Naive thymus-derived CD4-positive, alpha-beta T cell (primary cell): ENCODE measurements around the gene SATB2. TPM values are rescaled to one million over a fixed set of nuclear protein-coding genes. Genes with fewer than 3 reads are reported as not detected.

Experiments
- ATAC-seq: fragments of 150-1000 bp; cut with Tn5 transposase; 2 replicates; pipeline ENCODE4 v1.10.0; 2021; ENCODE audit warnings: mild to moderate bottlenecking, moderate library complexity
- CTCF ChIA-PET: fragments of 350-600 bp; sonication (Branson Sonifier 250); formaldehyde crosslinking; loops from one replicate; lab custom pipeline; 2021; ENCODE audit warnings: antibody characterized with exemption; lab: Charles Lee
- POLR2A ChIA-PET: fragments of 350-600 bp; sonication (Branson Sonifier 250); formaldehyde crosslinking; loops from one replicate; lab custom pipeline; 2021; ENCODE audit warnings: antibody characterized with exemption, inconsistent platforms; lab: Charles Lee
- DNase-seq, 9 donors: peaks; one replicate each; pipeline versions ENCODE4 v3.0.0 to v3.0.0-alpha.2; 2020 to 2022; ENCODE audit warnings: mixed read lengths in 1 of 9
- H3K27ac ChIP-seq: one replicate; pipeline ENCODE4 v1.7.0; 2013; ENCODE audit warnings: mild to moderate bottlenecking, low read depth, low read length, moderate library complexity
- H3K27me3 ChIP-seq, 2 donors: one replicate each; pipeline ENCODE4 v1.7.0; 2013; ENCODE audit warnings: low read length in 2 of 2, mild to moderate bottlenecking in 2 of 2, moderate library complexity in 2 of 2; ENCODE audit not compliant: control insufficient read depth in 2 of 2, insufficient read depth in 2 of 2
- H3K36me3 ChIP-seq, 3 experiments: 1 replicate in 2 of 3; 2 replicates in 1 of 3; pipeline ENCODE4 v1.7.0; 2013; ENCODE audit warnings: low read length in 3 of 3, mild to moderate bottlenecking in 3 of 3, moderate library complexity in 1 of 3; ENCODE audit not compliant: insufficient read depth in 3 of 3, control insufficient read depth in 2 of 3
- H3K4me1 ChIP-seq, 2 donors: one replicate each; pipeline ENCODE4 v1.7.0; 2013; ENCODE audit warnings: low read length in 2 of 2, mild to moderate bottlenecking in 2 of 2, moderate library complexity in 1 of 2; ENCODE audit not compliant: control insufficient read depth in 2 of 2, insufficient read depth in 2 of 2
- H3K4me3 ChIP-seq: 2 replicates; pipeline ENCODE4 v1.7.0; 2013; ENCODE audit warnings: mild to moderate bottlenecking, low read length
- H3K9me3 ChIP-seq, 3 experiments: 1 replicate in 2 of 3; 2 replicates in 1 of 3; pipeline ENCODE4 v1.7.0; 2013; ENCODE audit warnings: low read length in 3 of 3; ENCODE audit not compliant: control insufficient read depth in 2 of 3
- H3K27ac Mint-ChIP-seq, 9 donors: one replicate each; pipeline ENCODE4 v1.8.0; 2020 to 2022; ENCODE audit warnings: mixed read lengths in 9 of 9, mild to moderate bottlenecking in 8 of 9, moderate library complexity in 5 of 9, inconsistent platforms in 2 of 9
- H3K27me3 Mint-ChIP-seq, 5 donors: one replicate each; pipeline ENCODE4 v1.8.0; 2021 to 2022; ENCODE audit warnings: mixed read lengths in 5 of 5, mild to moderate bottlenecking in 1 of 5
- H3K36me3 Mint-ChIP-seq, 5 donors: one replicate each; pipeline ENCODE4 v1.8.0; 2020 to 2022; ENCODE audit warnings: mixed read lengths in 5 of 5, mild to moderate bottlenecking in 3 of 5, inconsistent platforms in 1 of 5
- H3K4me1 Mint-ChIP-seq, 7 donors: one replicate each; pipeline ENCODE4 v1.8.0; 2020 to 2022; ENCODE audit warnings: mixed read lengths in 7 of 7, mild to moderate bottlenecking in 3 of 7, inconsistent platforms in 1 of 7
- H3K4me3 Mint-ChIP-seq, 10 donors: one replicate each; pipeline ENCODE4 v1.8.0; 2020 to 2022; ENCODE audit warnings: mild to moderate bottlenecking in 10 of 10, mixed read lengths in 10 of 10, moderate library complexity in 6 of 10, inconsistent platforms in 2 of 10
- H3K9me3 Mint-ChIP-seq, 11 donors: one replicate each; pipeline ENCODE4 v1.8.0; 2020 to 2022; ENCODE audit warnings: mixed read lengths in 11 of 11, mild to moderate bottlenecking in 4 of 11, inconsistent platforms in 1 of 11, moderate library complexity in 1 of 11
- intact Hi-C, 2 donors: fragments of 100-400 bp; cut with micrococcal nuclease; formaldehyde crosslinking; loops; one replicate each; pipeline ENCODE4 v1.15.1; 2023
- polyA plus RNA-seq, 2 donors: library from polyadenylated mRNA; unstranded; fragments of 300-500 nt; fragmentation: Illumina TruSeq; gene quantifications; one replicate each; pipeline ENCODE4 v1.2.3, GENCODE V29; 2021
- total RNA-seq, 6 experiments: library from RNA in 5 of 6; stranded (reverse) in 5 of 6; gene quantifications; 1 replicate in 5 of 6; 2 replicates in 1 of 6; pipeline ENCODE4 v1.2.3 and lab custom pipeline; 2021 to 2026

Gene SATB2
- total and polyA plus RNA-seq, 7 experiments from 2014 or later = 0.05 to 0.96 (median 0.32) TPM; not detected in 4

- Histone ChIP-seq H3K36me3 (no peaks in the 10 kb centered on the region), H3K27me3 (peaks cover 3 to 4% of the 10 kb centered on the region in 2 donors), H3K27ac (no peak overlapping the region), H3K4me3 (no peak overlapping the region), H3K4me1 (no peaks in the 10 kb centered on the region), H3K9me3 (no peaks in the 10 kb centered on the region)
- H3K27ac Mint-ChIP-seq = no peak overlapping the region
- H3K36me3 Mint-ChIP-seq = no peaks in the 10 kb centered on the region
- no peaks in the 10 kb centered on the region for H3K9me3 Mint-ChIP-seq
- no peak overlapping the region for H3K4me3 Mint-ChIP-seq
- H3K4me1 Mint-ChIP-seq = no peaks in the 10 kb centered on the region
- ChIA-PET CTCF (no interaction called here), POLR2A (no interaction called here)
- intact Hi-C loops = no loop called here
- DNase-seq (no peak), ATAC-seq (no peak)
- H3K27me3 Mint-ChIP-seq = peaks cover 14 to 65% (median 44%) of the 10 kb centered on the region in 5 donors
These were observed 13.0 kb downstream of the SATB2 start for GRCh38 chr2:199444749-199445148.

- H3K4me1 Mint-ChIP-seq = no peaks in the 10 kb centered on the region
- ChIA-PET CTCF (no interaction called here), POLR2A (no interaction called here)
- intact Hi-C loops = no loop called here
- H3K36me3 ChIP-seq = no peaks in the 10 kb centered on the region
- H3K36me3 Mint-ChIP-seq = no peaks in the 10 kb centered on the region
- no peak overlapping the region for H3K4me3 ChIP-seq
- H3K9me3 Mint-ChIP-seq = no peaks in the 10 kb centered on the region
- ATAC-seq = no peak
- H3K4me3 Mint-ChIP-seq = no peak overlapping the region
- DNase-seq = no peak
- H3K4me1 ChIP-seq = no peaks in the 10 kb centered on the region
- H3K27me3 ChIP-seq = peaks cover 3 to 4% of the 10 kb centered on the region in 2 donors
- H3K27ac Mint-ChIP-seq = no peak overlapping the region
- H3K27me3 Mint-ChIP-seq = peaks cover 9 to 68% (median 43%) of the 10 kb centered on the region in 5 donors
- no peaks in the 10 kb centered on the region for H3K9me3 ChIP-seq
- no peak overlapping the region for H3K27ac ChIP-seq
These were observed 14.1 kb downstream of the SATB2 start for GRCh38 chr2:199443589-199444130.

GRCh38 chr2:199442173-199442572 lies 15.6 kb downstream of the SATB2 start:
- H3K27me3 ChIP-seq = peaks cover 3 to 4% of the 10 kb centered on the region in 2 donors
- intact Hi-C loops = no loop called here
- H3K27ac Mint-ChIP-seq = no peak overlapping the region
- ChIA-PET POLR2A (no interaction called here), CTCF (no interaction called here)
- H3K4me3 ChIP-seq = no peak overlapping the region
- no peak for DNase-seq
- H3K27me3 Mint-ChIP-seq = peaks cover 8 to 57% (median 40%) of the 10 kb centered on the region in 5 donors
- no peaks in the 10 kb centered on the region for H3K4me1 ChIP-seq
- no peaks in the 10 kb centered on the region for H3K36me3 ChIP-seq
- H3K9me3 ChIP-seq = no peaks in the 10 kb centered on the region
- no peak for ATAC-seq
- no peaks in the 10 kb centered on the region for H3K36me3 Mint-ChIP-seq
- H3K9me3 Mint-ChIP-seq = no peaks in the 10 kb centered on the region
- H3K4me1 Mint-ChIP-seq = no peaks in the 10 kb centered on the region
- H3K4me3 Mint-ChIP-seq = no peak overlapping the region
- H3K27ac ChIP-seq = no peak overlapping the region

GRCh38 chr2:199441759-199442158 lies 16.0 kb downstream of the SATB2 start:
- DNase-seq (no peak), ATAC-seq (no peak)
- H3K4me1 Mint-ChIP-seq = no peaks in the 10 kb centered on the region
- H3K36me3 Mint-ChIP-seq = no peaks in the 10 kb centered on the region
- intact Hi-C loops = no loop called here
- no peak overlapping the region for H3K4me3 Mint-ChIP-seq
- Histone ChIP-seq H3K9me3 (no peaks in the 10 kb centered on the region), H3K36me3 (no peaks in the 10 kb centered on the region), H3K4me3 (no peak overlapping the region), H3K27me3 (peaks cover 3 to 4% of the 10 kb centered on the region in 2 donors), H3K4me1 (no peaks in the 10 kb centered on the region), H3K27ac (no peak overlapping the region)
- POLR2A ChIA-PET = no interaction called here
- CTCF ChIA-PET = no interaction called here
- H3K27me3 Mint-ChIP-seq = peaks cover 5 to 55% (median 40%) of the 10 kb centered on the region in 5 donors
- H3K9me3 Mint-ChIP-seq = no peaks in the 10 kb centered on the region
- no peak overlapping the region for H3K27ac Mint-ChIP-seq

- ATAC-seq (no peak), DNase-seq (no peak)
- Histone ChIP-seq H3K4me1 (no peaks in the 10 kb centered on the region), H3K27ac (no peak overlapping the region), H3K27me3 (peaks cover 3 to 4% of the 10 kb centered on the region in 2 donors), H3K9me3 (no peaks in the 10 kb centered on the region), H3K4me3 (no peak overlapping the region), H3K36me3 (no peaks in the 10 kb centered on the region)
- H3K9me3 Mint-ChIP-seq = peaks cover 0 to 1% (median 0%) of the 10 kb centered on the region in 11 donors
- intact Hi-C loops = no loop called here
- H3K27ac Mint-ChIP-seq = no peak overlapping the region
- H3K4me1 Mint-ChIP-seq = no peaks in the 10 kb centered on the region
- H3K27me3 Mint-ChIP-seq = peaks cover 5 to 42% (median 30%) of the 10 kb centered on the region in 5 donors
- no peak overlapping the region for H3K4me3 Mint-ChIP-seq
- ChIA-PET POLR2A (no interaction called here), CTCF (no interaction called here)
- no peaks in the 10 kb centered on the region for H3K36me3 Mint-ChIP-seq
These were observed 17.6 kb downstream of the SATB2 start for GRCh38 chr2:199440118-199440517.

GRCh38 chr2:199439542-199439941 lies 18.2 kb downstream of the SATB2 start:
- no peaks in the 10 kb centered on the region for H3K4me1 Mint-ChIP-seq
- DNase-seq (no peak), ATAC-seq (no peak)
- POLR2A ChIA-PET = no interaction called here
- H3K27me3 ChIP-seq = peaks cover under 1 to 3% of the 10 kb centered on the region in 2 donors
- H3K9me3 ChIP-seq = no peaks in the 10 kb centered on the region
- H3K4me3 ChIP-seq = no peak overlapping the region
- peaks cover 0 to 1% (median 0%) of the 10 kb centered on the region in 11 donors for H3K9me3 Mint-ChIP-seq
- no peak overlapping the region for H3K4me3 Mint-ChIP-seq
- intact Hi-C loops = no loop called here
- H3K27me3 Mint-ChIP-seq = peaks cover 3 to 39% (median 30%) of the 10 kb centered on the region in 5 donors
- no peaks in the 10 kb centered on the region for H3K4me1 ChIP-seq
- no peaks in the 10 kb centered on the region for H3K36me3 Mint-ChIP-seq
- CTCF ChIA-PET = no interaction called here
- H3K27ac Mint-ChIP-seq = no peak overlapping the region
- no peak overlapping the region for H3K27ac ChIP-seq
- no peaks in the 10 kb centered on the region for H3K36me3 ChIP-seq

GRCh38 chr2:199439066-199439465 lies 18.7 kb downstream of the SATB2 start:
- no peak overlapping the region for H3K4me3 ChIP-seq
- peaks cover 0 to 3% of the 10 kb centered on the region in 2 donors for H3K27me3 ChIP-seq
- no peaks in the 10 kb centered on the region for H3K36me3 Mint-ChIP-seq
- ATAC-seq = no peak
- H3K36me3 ChIP-seq = no peaks in the 10 kb centered on the region
- H3K27me3 Mint-ChIP-seq = peaks cover 1 to 35% (median 26%) of the 10 kb centered on the region in 5 donors
- no peaks in the 10 kb centered on the region for H3K4me1 ChIP-seq
- intact Hi-C loops = no loop called here
- no peak overlapping the region for H3K4me3 Mint-ChIP-seq
- POLR2A ChIA-PET = no interaction called here
- no peak for DNase-seq
- no peak overlapping the region for H3K27ac ChIP-seq
- H3K4me1 Mint-ChIP-seq = no peaks in the 10 kb centered on the region
- peaks cover 0 to 1% (median 0%) of the 10 kb centered on the region in 11 donors for H3K9me3 Mint-ChIP-seq
- no peaks in the 10 kb centered on the region for H3K9me3 ChIP-seq
- CTCF ChIA-PET = no interaction called here
- no peak overlapping the region for H3K27ac Mint-ChIP-seq
